Lower leg skin (tissue), 3 donors: Measurements from ENCODE around the gene MLST8.

Experiments
- CTCF ChIP-seq, 3 donors: fragments of 450-650 bp; IDR thresholded peaks; one replicate each; pipeline ENCODE4 v1.5.1; 2016; ENCODE audit warnings: antibody characterized with exemption in 3 of 3, mild to moderate bottlenecking in 3 of 3, moderate library complexity in 2 of 3
- POLR2A ChIP-seq, 2 donors: fragments of 450-650 bp; IDR thresholded peaks; one replicate each; pipeline ENCODE4 v1.6.1; 2016 to 2017; ENCODE audit warnings: antibody characterized with exemption in 2 of 2, mild to moderate bottlenecking in 1 of 2, moderate library complexity in 1 of 2

GRCh38 chr16:2194852-2195321 lies 10.4 kb upstream of the MLST8 start:
- TF ChIP-seq POLR2A (IDR thresholded peaks at IDR 0.05): no peak
- no peak for TF ChIP-seq CTCF (IDR thresholded peaks at IDR 0.05)
